ENCODE data around the gene PCDHA3.
"Not testable (repeated sequence)": the region's sequence is repeated elsewhere in the genome, so short reads cannot be mapped to it uniquely, and the experiment has no call there.

PCDHA3 gene

DNA sequence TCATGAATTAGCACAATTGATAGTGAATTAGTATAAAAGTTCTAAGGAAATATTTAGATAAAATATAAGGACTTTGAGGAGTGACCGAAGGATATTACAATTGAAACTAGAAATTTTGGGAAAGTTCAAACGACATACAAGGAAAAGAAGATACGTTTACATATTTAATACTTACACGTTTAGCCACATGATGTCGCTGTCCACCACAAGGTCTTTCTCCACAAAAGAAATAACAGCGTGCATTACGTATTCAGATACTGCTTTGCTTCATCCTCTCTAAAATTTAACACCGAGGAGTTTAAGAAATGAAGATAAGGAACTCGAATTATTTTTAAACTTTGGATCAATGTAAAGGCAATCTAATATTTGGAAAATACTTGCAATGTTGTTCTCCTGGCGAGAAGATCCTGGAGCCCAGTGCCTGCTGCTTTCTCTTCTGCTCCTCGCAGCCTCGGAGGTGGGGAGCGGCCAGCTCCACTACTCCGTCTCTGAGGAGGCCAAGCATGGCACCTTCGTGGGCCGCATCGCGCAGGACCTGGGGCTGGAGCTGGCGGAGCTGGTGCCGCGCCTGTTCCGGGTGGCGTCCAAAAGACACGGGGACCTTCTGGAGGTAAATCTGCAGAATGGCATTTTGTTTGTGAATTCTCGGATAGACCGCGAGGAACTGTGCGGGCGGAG lies at the start of gene PCDHA3:
Gene PCDHA3 (plus strand): TSS at position 242 of the 678 bp plus-strand sequence.
- DNase-seq (ENCODE audit: low read depth, low spot score): no peak

DNA sequence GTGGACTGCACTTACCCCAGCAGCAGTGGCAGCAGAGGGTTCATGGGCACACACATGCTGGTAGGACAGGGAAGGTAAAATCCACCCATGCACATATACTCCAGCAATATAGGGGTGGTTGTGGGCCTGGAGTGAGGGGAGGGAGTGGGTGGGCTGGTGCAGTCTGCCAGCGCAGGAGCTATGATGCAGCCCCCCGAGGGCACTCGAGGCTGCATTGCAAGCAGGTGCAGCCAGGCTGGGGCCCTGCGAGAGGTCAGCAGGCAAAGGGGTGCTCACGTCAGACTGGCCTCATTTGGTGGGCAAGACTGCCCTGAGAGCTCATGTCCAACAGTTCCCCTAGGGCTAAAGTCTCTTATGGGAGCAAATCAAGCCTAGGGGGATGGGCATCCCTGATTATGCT lies 47.3 kb upstream of the PCDHA3 start:
- no peak for DNase-seq (ENCODE audit: low read depth, low spot score)

DNA sequence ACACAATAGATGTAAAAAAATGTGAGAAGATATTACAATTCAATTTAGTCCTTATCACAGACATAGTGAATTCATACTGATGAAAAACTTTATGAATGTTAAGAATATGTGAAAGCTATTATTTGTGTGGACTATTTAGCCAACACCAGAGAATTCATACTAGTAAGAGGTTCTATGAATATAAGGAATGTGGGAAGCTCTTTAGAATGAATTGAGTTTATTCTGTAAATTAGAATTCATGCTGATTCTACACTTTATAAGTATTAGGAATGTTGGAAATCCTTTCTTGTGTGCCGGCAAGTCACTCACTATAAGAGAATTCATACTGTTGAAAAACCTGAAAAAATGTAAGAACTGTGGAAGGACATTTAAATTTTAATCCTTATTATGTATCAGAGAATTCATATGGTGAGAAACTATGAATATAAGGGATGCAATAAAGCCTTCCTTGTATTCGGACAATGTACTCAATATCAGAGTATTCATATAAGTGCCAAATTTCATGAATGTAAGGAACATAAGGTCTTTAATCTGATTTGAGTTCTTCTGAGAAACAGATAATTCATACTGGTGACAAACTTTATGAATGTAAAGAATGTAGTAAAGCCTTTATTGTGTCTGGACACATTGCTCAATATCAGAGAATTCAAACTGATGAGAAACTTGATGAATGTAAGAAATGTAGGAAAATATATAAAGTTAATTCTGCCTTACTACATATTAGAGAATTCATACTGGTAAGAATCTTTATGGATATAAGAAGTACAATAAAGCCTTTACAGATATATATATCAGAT lies 36.5 kb upstream of the PCDHA3 start:
- no peak for DNase-seq (ENCODE audit: low read depth, low spot score)

DNA sequence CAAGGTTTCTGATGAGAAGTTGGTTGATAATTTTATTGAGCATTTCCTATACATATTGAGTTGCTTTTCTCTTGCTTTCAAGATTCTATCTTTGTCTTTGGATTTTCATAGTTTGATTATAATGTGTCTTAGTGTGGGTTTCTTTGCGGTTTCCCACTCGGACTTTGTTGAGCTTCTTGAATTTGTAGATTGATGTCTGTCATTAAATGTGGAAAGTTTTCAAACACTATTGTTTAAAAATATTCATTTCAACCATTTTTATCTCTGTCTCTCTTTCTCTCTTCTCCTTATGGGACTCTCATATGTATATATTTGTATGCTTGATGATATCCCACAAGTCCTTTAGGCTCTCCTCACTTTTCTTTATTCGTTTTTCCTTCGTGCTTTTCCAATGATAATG lies 33.4 kb upstream of the PCDHA3 start:
- no peak for DNase-seq (ENCODE audit: low read depth, low spot score)

DNA sequence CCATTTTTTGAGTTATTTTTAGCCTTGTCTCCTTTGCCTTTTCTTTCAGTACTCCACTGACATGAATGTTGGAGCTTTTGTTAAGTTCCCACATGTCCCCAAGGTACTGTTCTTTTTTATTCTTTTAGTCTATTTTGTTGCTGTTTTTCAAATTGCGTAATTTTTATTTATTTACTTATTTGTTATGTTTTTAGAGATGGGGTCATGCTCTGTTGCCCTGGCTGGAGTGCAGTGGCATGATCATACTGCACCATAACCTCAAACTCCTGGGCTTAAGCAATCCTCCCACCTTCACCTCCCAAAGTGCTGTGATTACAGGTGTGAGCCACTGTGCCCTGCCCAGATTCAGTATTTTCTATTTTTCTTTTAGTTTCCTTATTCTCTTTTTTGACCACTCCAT lies 20.3 kb upstream of the PCDHA3 start:
- no peak for DNase-seq (ENCODE audit: low read depth, low spot score)

DNA sequence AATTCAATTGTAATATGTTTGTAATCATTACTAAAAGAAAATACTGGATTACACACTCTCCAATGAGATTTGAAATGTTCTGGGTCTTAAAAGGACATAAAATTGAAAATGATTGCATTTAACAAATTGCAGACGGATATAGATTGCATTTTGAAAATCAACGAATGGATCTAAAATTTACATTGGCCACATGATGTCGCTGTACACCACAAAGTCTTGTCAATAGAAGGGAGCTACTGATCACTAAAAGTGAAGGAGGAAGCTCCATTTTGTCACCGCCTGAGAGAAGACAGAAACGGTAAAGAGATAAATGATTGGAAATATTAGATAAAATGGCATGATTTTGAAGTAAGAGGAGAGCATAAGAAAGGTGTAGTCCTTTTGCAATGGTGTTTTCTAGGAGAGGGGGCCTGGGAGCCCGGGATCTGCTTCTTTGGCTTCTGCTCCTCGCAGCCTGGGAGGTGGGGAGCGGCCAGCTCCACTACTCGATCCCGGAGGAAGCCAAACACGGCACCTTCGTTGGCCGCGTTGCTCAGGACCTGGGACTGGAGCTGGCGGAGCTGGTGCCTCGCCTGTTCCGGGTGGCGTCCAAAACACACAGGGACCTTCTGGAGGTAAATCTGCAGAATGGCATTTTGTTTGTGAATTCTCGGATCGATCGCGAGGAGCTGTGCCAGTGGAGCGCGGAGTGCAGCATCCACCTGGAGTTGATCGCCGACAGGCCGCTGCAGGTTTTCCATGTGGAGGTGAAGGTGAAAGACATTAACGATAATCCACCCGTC lies 14.8 kb upstream of the PCDHA3 start, which contains the start of gene PCDHA1:
Gene PCDHA1 (plus strand): TSS at position 236 of the 782 bp plus-strand sequence.
- DNase-seq (ENCODE audit: low read depth, low spot score): no peak

DNA sequence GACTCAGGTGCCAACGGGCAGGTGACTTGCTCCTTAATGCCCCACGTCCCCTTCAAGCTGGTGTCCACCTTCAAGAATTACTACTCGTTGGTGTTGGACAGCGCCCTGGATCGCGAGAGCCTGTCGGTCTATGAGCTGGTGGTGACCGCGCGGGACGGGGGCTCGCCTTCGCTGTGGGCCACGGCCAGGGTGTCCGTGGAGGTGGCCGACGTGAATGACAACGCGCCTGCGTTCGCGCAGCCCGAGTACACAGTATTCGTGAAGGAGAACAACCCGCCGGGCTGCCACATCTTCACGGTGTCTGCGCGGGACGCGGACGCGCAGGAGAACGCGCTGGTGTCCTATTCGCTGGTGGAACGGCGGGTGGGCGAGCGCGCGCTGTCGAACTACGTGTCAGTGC lies 13.4 kb upstream of the PCDHA3 start:
- not testable (repeated sequence) for DNase-seq (ENCODE audit: low read depth, low spot score)

DNA sequence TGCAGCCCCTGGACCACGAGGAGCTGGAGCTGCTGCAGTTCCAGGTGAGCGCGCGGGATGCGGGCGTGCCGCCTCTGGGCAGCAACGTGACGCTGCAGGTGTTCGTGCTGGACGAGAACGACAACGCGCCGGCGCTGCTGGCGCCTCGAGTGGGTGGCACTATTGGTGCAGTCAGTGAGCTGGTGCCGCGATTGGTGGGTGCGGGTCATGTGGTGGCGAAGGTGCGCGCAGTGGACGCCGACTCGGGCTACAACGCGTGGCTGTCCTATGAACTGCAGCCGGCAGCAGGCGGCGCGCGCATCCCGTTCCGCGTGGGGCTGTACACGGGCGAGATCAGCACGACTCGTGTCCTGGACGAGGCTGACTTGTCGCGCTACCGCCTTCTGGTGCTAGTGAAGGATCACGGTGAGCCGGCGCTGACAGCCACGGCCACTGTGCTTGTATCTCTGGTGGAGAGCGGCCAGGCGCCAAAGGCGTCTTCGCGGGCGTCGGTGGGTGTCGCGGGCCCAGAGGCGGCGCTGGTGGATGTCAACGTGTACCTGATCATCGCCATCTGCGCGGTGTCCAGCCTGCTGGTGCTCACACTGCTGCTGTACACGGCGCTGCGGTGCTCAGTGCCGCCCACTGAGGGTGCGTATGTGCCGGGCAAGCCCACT lies 12.9 kb upstream of the PCDHA3 start:
- not testable (repeated sequence) for DNase-seq (ENCODE audit: low read depth, low spot score)

DNA sequence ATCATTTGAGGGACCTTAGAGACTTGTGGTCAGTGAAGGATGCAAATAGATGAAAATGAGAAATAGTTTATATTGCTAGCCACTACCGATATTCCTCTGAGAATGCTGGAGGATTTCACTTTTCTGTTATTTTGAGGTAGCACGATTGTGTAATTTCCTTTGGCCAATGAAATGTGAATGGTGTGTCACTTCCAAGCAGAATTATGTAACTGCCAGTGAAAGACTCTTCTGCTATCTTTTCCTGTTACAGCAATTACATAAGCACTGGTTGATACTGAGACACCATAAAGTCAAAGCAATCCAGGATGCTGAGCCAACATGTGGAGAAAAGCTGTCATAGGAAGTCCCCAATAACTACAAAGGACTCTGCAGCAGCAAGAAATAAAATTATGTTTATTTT lies 9.8 kb upstream of the PCDHA3 start:
- no peak for DNase-seq (ENCODE audit: low read depth, low spot score)

DNA sequence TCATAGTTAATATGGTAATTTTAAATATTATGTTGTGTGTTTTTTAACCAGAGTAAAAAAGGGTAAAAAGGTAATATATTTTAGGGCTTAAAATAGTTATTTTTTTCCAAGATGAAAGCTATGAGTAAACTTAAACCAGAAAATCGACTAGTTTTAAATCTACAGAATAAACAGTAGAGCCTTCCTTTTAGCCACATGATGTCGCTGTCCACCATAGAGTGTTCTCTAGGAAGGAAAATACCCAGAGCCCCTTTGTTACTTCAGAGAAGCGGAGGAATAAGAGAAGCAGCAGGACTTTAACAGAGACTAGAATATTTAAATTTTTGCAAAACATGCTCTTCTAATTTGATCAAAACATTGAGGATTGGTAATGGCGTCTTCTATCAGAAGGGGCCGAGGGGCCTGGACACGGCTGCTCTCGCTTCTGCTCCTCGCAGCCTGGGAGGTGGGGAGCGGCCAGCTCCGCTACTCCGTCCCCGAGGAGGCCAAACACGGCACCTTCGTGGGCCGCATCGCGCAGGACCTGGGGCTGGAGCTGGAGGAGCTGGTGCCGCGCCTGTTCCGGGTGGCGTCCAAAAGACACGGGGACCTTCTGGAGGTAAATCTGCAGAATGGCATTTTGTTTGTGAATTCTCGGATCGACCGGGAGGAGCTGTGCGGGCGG lies 6.1 kb upstream of the PCDHA3 start, which contains the start of gene PCDHA2:
Gene PCDHA2 (plus strand): TSS at position 258 of the 664 bp plus-strand sequence.
- DNase-seq (ENCODE audit: low read depth, low spot score): no peak

DNA sequence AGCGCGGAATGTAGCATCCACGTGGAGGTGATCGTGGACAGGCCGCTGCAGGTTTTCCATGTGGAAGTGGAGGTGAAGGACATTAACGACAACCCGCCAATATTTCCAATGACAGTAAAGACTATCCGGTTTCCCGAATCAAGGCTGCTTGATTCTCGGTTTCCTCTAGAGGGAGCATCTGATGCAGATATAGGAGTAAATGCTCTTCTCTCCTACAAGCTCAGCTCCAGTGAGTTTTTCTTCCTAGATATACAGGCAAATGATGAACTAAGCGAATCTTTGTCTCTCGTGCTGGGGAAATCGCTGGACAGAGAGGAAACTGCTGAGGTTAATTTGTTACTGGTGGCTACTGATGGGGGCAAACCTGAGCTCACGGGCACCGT lies 5.6 kb upstream of the PCDHA3 start:
- DNase-seq (ENCODE audit: low read depth, low spot score): no peak

DNA sequence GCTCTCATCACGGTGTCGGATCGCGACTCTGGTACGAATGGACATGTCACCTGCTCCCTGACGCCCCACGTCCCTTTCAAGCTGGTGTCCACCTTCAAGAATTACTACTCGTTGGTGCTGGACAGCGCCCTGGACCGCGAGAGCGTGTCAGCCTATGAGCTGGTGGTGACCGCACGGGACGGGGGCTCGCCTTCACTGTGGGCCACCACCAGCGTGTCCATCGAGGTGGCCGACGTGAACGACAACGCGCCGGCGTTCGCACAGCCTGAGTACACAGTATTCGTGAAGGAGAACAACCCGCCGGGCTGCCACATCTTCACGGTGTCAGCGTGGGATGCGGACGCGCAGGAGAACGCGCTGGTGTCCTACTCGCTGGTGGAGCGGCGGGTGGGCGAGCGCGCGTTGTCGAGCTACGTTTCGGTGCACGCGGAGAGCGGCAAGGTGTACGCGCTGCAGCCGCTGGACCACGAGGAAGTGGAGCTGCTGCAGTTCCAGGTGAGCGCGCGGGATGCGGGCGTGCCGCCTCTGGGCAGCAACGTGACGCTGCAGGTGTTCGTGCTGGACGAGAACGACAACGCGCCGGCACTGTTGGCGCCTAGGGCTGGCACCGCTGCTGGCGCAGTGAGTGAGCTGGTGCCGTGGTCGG lies 4.7 kb upstream of the PCDHA3 start:
- DNase-seq (ENCODE audit: low read depth, low spot score): not testable (repeated sequence)

DNA sequence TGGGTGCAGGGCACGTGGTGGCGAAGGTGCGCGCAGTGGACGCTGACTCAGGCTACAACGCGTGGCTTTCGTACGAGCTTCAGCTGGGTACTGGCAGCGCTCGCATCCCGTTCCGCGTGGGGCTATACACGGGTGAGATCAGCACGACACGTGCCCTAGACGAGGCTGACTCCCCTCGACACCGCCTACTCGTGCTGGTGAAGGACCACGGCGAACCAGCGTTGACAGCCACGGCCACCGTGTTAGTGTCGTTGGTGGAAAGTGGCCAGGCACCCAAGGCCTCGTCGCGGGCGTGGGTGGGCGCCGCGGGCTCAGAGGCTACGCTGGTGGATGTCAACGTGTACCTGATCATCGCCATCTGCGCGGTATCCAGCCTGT lies 4.2 kb upstream of the PCDHA3 start:
- DNase-seq (ENCODE audit: low read depth, low spot score): no peak

DNA sequence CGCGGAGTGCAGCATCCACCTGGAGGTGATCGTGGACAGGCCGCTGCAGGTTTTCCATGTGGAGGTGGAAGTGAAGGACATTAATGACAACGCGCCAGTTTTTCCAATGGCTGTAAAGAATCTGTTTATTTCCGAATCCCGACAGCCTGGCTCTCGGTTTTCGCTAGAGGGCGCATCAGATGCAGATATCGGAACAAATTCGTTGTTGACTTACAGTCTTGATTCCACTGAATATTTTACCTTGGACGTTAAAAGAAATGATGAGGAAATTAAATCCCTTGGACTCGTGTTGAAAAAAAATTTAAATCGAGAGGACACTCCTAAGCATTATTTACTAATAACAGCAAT lies 611 bp downstream of the PCDHA3 start:
- no peak for DNase-seq (ENCODE audit: low read depth, low spot score)

DNA sequence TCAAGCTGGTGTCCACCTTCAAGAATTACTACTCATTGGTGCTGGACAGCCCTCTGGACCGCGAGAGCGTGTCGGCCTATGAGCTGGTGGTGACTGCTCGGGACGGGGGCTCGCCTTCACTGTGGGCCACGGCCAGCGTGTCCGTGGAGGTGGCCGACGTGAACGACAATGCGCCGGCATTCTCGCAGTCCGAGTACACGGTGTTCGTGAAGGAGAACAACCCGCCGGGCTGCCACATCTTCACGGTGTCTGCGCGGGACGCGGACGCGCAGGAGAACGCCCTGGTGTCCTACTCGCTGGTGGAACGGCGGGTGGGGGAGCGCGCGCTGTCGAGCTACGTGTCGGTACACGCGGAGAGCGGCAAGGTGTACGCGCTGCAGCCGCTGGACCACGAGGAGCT lies 1.5 kb downstream of the PCDHA3 start:
- DNase-seq (ENCODE audit: low read depth, low spot score): not testable (repeated sequence)

DNA sequence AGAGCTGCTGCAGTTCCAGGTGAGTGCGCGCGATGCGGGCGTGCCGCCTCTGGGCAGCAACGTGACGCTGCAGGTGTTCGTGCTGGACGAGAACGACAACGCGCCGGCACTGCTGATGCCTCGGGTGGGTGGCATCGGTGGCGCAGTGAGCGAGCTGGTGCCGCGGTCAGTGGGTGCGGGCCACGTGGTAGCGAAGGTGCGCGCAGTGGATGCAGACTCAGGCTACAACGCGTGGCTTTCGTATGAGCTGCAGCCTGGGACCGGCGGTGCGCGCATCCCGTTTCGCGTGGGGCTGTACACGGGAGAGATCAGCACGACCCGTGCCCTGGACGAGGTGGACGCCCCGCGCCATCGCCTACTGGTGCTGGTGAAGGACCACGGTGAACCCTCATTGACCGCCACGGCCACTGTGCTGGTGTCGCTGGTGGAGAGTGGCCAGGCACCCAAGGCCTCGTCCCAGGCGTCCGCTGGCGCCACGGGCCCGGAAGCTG lies 2.0 kb downstream of the PCDHA3 start:
- DNase-seq (ENCODE audit: low read depth, low spot score): no peak

DNA sequence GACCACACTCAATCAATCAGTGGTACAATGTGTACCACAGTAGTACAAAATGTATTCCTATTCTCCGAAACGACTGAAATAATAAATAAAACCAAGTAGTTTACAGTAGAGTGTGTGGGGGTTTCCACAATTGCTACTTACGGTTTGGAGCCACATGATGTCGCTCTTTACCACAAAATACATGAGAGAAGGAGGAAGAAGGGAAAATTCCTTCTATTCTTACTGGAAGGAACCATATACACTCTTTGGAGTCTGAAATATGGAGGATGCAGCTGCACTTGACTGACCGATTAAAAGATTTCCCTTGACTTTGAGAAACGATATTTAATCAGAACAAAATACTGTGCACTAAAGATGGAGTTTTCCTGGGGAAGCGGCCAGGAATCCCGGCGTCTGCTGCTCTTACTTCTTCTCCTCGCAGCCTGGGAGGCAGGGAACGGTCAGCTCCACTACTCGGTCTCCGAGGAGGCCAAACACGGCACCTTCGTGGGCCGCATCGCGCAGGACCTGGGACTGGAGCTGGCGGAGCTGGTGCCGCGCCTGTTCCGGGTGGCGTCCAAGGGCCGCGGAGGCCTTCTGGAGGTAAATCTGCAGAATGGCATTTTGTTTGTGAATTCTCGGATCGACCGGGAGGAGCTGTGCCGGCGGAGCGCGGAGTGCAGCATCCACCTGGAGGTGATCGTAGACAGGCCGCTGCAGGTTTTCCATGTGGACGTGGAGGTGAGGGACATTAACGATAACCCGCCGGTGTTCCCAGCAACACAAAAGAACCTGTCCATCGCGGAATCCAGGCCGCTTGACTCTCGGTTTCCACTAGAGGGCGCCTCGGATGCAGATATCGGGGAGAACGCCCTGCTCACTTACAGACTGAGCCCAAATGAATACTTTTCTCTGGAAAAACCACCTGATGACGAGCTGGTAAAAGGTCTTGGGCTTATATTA lies 6.2 kb downstream of the PCDHA3 start, which contains the start of gene PCDHA4:
Gene PCDHA4 (plus strand): TSS at position 235 of the 942 bp plus-strand sequence.
- DNase-seq (ENCODE audit: low read depth, low spot score): no peak

DNA sequence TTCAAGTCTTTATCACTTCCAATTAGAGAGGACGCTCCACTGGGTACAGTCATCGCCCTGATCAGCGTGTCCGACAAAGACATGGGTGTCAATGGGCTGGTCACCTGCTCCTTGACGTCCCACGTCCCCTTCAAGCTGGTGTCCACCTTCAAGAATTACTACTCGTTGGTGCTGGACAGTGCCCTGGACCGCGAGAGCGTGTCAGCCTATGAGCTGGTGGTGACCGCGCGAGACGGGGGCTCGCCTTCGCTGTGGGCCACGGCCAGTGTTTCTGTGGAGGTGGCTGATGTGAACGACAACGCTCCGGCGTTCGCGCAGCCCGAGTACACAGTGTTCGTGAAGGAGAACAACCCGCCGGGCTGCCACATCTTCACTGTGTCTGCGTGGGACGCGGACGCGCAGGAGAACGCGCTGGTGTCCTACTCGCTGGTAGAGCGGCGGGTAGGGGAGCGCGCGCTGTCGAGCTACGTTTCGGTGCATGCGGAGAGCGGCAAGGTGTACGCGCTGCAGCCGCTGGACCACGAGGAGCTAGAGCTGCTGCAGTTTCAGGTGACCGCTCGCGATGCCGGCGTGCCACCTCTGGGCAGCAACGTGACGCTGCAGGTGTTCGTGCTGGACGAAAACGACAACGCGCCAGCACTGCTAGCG lies 7.5 kb downstream of the PCDHA3 start:
- DNase-seq (ENCODE audit: low read depth, low spot score): not testable (repeated sequence)

DNA sequence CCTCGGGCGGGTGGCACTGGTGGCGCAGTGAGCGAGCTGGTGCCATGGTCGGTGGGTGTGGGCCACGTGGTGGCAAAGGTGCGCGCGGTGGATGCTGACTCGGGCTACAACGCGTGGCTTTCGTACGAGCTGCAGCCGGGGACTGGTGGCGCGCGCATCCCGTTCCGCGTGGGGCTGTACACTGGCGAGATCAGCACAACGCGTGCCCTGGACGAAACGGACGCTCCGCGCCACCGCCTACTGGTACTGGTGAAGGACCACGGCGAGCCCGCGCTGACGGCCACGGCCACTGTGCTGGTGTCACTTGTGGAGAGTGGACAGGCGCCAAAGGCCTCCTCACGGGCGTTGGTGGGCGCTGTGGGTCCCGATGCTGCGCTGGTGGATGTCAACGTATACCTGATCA lies 8.0 kb downstream of the PCDHA3 start:
- no peak for DNase-seq (ENCODE audit: low read depth, low spot score)

Measured in activated naive CD8-positive, alpha-beta T cell treated with anti-CD3 and anti-CD28 coated beads, Interleukin-2, amount 50 U/mL, for 16 hours (primary cell).